ENCODE data around the gene GPANK1.

The GPANK1 gene

GRCh38 chr6:31691564-31692108 lies 26.8 kb upstream of the GPANK1 start:
- DNase-seq (ENCODE audit: insufficient read length, low spot score) (no peak), FAIRE-seq (no peak)

- no peak for DNase-seq (ENCODE audit: insufficient read length, low spot score)
- FAIRE-seq = no peak
Observed at GRCh38 chr6:31691078-31691463, 26.3 kb upstream of the GPANK1 start.

- DNase-seq (ENCODE audit: insufficient read length, low spot score) = no peak
- no peak for FAIRE-seq
Observed at GRCh38 chr6:31690231-31691077, 25.7 kb upstream of the GPANK1 start.

- FAIRE-seq (no peak), DNase-seq (ENCODE audit: insufficient read length, low spot score) (no peak)
Observed at GRCh38 chr6:31689249-31690110, 24.7 kb upstream of the GPANK1 start.

- FAIRE-seq (no peak), DNase-seq (ENCODE audit: insufficient read length, low spot score) (no peak)
Observed at GRCh38 chr6:31687860-31688693, 23.3 kb upstream of the GPANK1 start.

- no peak for DNase-seq (ENCODE audit: insufficient read length, low spot score)
- FAIRE-seq = no peak
Observed at GRCh38 chr6:31687321-31687720, 22.5 kb upstream of the GPANK1 start.

GRCh38 chr6:31686483-31686882 lies 21.7 kb upstream of the GPANK1 start:
- DNase-seq (ENCODE audit: insufficient read length, low spot score) (no peak), FAIRE-seq (no peak)

GRCh38 chr6:31683591-31683990 lies 18.8 kb upstream of the GPANK1 start:
- DNase-seq (ENCODE audit: insufficient read length, low spot score) (no peak), FAIRE-seq (no peak)

- FAIRE-seq (peak; percentile 67), DNase-seq (ENCODE audit: insufficient read length, low spot score) (peak; percentile 65)
Observed at GRCh38 chr6:31681135-31681671, 16.4 kb upstream of the GPANK1 start.

- DNase-seq (ENCODE audit: insufficient read length, low spot score) (peak; percentile 53), FAIRE-seq (peak; percentile 90)
Observed at GRCh38 chr6:31680226-31681134, 15.7 kb upstream of the GPANK1 start, which contains the start of gene LY6G5C. TSS of gene LY6G5C (minus strand) at chr6:31681067. CDS start at chr6:31680373, 694 bp downstream.

GRCh38 chr6:31677955-31678354 lies 13.2 kb upstream of the GPANK1 start:
- no peak for FAIRE-seq
- DNase-seq (ENCODE audit: insufficient read length, low spot score) = no peak

GRCh38 chr6:31676904-31677303 lies 12.1 kb upstream of the GPANK1 start:
- DNase-seq (ENCODE audit: insufficient read length, low spot score) (no peak), FAIRE-seq (no peak)

GRCh38 chr6:31676322-31676903 lies 11.6 kb upstream of the GPANK1 start:
- DNase-seq (ENCODE audit: insufficient read length, low spot score) (no peak), FAIRE-seq (no peak)

- DNase-seq (ENCODE audit: insufficient read length, low spot score) = no peak
- FAIRE-seq = no peak
Observed at GRCh38 chr6:31669676-31670075, 4.9 kb upstream of the GPANK1 start, which contains the start of gene LY6G5B. TSS of gene LY6G5B (plus strand) at chr6:31669976. CDS start at chr6:31670951, 975 bp downstream.

- FAIRE-seq (no peak), DNase-seq (ENCODE audit: insufficient read length, low spot score) (no peak)
Observed at GRCh38 chr6:31666337-31666965, 1.7 kb upstream of the GPANK1 start.

GRCh38 chr6:31665501-31666336 lies 922 bp upstream of the GPANK1 start, which contains the start of gene CSNK2B:
TSS of gene CSNK2B (plus strand) at chr6:31666080. CDS start at chr6:31666832, 752 bp downstream.
- peak; percentile 94 for FAIRE-seq

More at GRCh38 chr6:31665501-31666336, 922 bp upstream of the GPANK1 start, which contains the start of gene CSNK2B:
- peak; percentile 92 for DNase-seq (ENCODE audit: insufficient read length, low spot score)

Data from GM19239 (cell line).